GM12874 (cell line): ENCODE measurements around the gene IL12RB1.

ENCODE experiments used
- CTCF ChIP-seq: IDR thresholded peaks from 2 replicates; pipeline ENCODE4 v1.5.1; 2011; ENCODE audit warnings: low read depth, mild to moderate bottlenecking, control low read depth, low read length, moderate library complexity; ENCODE audit not compliant: insufficient read depth

IL12RB1 gene

GRCh38 chr19:18110609-18111232 lies 24.0 kb upstream of the IL12RB1 start:
- TF ChIP-seq CTCF: no peak

GRCh38 chr19:18109733-18110608 lies 23.2 kb upstream of the IL12RB1 start:
- TF ChIP-seq CTCF: no peak

GRCh38 chr19:18109341-18109732 lies 22.6 kb upstream of the IL12RB1 start:
- no peak for TF ChIP-seq CTCF

- TF ChIP-seq CTCF: no peak
Observed at GRCh38 chr19:18108897-18109296, 22.2 kb upstream of the IL12RB1 start.

GRCh38 chr19:18107235-18107634 lies 20.5 kb upstream of the IL12RB1 start:
- no peak for TF ChIP-seq CTCF

GRCh38 chr19:18104793-18105131 lies 18.0 kb upstream of the IL12RB1 start:
- TF ChIP-seq CTCF: no peak

- TF ChIP-seq CTCF: no peak
Observed at GRCh38 chr19:18102916-18103542, 16.3 kb upstream of the IL12RB1 start.
